ENCODE measurements around the gene KCTD2. TPM values are rescaled to one million over a fixed set of nuclear protein-coding genes. Genes with fewer than 3 reads are reported as not detected.

The KCTD2 gene
- total RNA-seq, 1 donor: 22.5 TPM

- no peak overlapping the region for H3K4me3 ChIP-seq (ENCODE audit: low read depth, low read length)
- DNase-seq (ENCODE audit: low read depth): no peak
- TF ChIP-seq CTCF (IDR thresholded peaks at IDR 0.05; ENCODE audit: insufficient read depth, low read depth, low read length): no peak
These were observed 16.6 kb downstream of the KCTD2 start for GRCh38 chr17:75063626-75064025.

- H3K4me3 ChIP-seq (ENCODE audit: low read depth, low read length): no peak overlapping the region
- no peak for TF ChIP-seq CTCF (IDR thresholded peaks at IDR 0.05; ENCODE audit: insufficient read depth, low read depth, low read length)
- no peak for DNase-seq (ENCODE audit: low read depth)
These were observed 17.0 kb downstream of the KCTD2 start for GRCh38 chr17:75064040-75064439.

- DNase-seq (ENCODE audit: low read depth): no peak
- H3K4me3 ChIP-seq (ENCODE audit: low read depth, low read length): no peak overlapping the region
- TF ChIP-seq CTCF (IDR thresholded peaks at IDR 0.05; ENCODE audit: insufficient read depth, low read depth, low read length): no peak
These were observed 17.4 kb downstream of the KCTD2 start for GRCh38 chr17:75064460-75064859.

GRCh38 chr17:75064867-75065561 lies 18.0 kb downstream of the KCTD2 start:
- no peak overlapping the region for H3K4me3 ChIP-seq (ENCODE audit: low read depth, low read length)
- no peak for TF ChIP-seq CTCF (IDR thresholded peaks at IDR 0.05; ENCODE audit: insufficient read depth, low read depth, low read length)
- DNase-seq (ENCODE audit: low read depth): no peak

GRCh38 chr17:75065562-75066151 lies 18.6 kb downstream of the KCTD2 start:
- DNase-seq (ENCODE audit: low read depth): no peak
- TF ChIP-seq CTCF (IDR thresholded peaks at IDR 0.05; ENCODE audit: insufficient read depth, low read depth, low read length): no peak
- H3K4me3 ChIP-seq (ENCODE audit: low read depth, low read length): no peak overlapping the region

GRCh38 chr17:75067856-75068255 lies 20.8 kb downstream of the KCTD2 start:
- H3K4me3 ChIP-seq (ENCODE audit: low read depth, low read length): no peak overlapping the region
- no peak for TF ChIP-seq CTCF (IDR thresholded peaks at IDR 0.05; ENCODE audit: insufficient read depth, low read depth, low read length)
- DNase-seq (ENCODE audit: low read depth): no peak

All from fibroblast of villous mesenchyme (primary cell).